ENCODE results near the gene PRDM7.

PRDM7 gene

DNA sequence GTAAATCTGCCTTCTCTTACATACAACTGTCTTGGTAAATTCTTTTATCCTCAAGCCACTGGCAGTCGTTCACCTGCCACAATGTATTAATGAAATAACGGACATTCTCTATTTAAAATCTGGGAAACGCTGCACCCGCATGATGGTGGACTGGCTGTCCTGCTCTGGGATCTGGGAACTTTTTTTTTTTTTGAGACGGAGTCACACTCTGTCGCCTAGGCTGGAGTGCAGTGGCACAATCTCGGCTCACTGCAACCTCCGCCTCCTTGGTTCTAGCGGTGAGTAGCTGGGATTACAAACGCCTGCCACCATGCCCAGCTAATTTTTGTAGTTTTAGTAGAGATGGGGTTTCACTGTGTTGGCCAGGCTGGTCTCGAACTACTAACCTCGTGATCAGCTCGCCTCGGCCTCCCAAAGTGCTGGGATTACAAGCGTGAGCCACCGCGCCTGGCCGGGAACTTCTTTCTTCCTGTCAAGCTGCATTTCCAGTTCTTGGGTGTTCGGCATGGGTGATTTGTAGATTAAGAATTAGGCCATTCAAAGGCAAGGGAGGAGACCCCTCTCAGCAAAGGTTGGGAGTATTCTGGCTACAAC lies 28.3 kb downstream of the PRDM7 start:
- TF ChIP-seq, protein P1, sequence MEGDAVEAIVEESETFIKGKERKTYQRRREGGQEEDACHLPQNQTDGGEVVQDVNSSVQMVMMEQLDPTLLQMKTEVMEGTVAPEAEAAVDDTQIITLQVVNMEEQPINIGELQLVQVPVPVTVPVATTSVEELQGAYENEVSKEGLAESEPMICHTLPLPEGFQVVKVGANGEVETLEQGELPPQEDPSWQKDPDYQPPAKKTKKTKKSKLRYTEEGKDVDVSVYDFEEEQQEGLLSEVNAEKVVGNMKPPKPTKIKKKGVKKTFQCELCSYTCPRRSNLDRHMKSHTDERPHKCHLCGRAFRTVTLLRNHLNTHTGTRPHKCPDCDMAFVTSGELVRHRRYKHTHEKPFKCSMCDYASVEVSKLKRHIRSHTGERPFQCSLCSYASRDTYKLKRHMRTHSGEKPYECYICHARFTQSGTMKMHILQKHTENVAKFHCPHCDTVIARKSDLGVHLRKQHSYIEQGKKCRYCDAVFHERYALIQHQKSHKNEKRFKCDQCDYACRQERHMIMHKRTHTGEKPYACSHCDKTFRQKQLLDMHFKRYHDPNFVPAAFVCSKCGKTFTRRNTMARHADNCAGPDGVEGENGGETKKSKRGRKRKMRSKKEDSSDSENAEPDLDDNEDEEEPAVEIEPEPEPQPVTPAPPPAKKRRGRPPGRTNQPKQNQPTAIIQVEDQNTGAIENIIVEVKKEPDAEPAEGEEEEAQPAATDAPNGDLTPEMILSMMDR (conservative IDR thresholded peaks at IDR 0.05; ENCODE audit: low read length) = no peak
- DNase-seq (ENCODE audit: low read depth) = no peak
- no peak overlapping the region for H3K4me3 ChIP-seq (ENCODE audit: low read length)

DNA sequence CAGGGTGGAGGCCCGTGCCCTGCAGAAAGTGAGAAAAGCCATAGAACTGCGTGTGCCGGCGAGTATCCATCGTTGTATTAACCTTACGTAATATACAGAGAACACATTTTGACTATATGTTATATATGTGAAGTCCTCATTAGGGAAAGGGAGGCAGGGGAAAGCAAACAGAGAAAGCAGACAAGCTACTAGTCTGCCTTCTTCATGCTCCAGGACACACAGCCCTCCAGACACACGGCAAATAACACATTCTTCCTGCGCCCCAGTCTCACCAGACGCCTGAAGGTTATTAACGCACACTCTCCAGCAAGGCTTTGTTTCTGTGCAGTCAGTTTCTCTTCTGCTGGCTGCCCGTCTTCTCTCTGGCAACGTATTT lies 28.8 kb downstream of the PRDM7 start:
- no peak for DNase-seq (ENCODE audit: low read depth)

DNA sequence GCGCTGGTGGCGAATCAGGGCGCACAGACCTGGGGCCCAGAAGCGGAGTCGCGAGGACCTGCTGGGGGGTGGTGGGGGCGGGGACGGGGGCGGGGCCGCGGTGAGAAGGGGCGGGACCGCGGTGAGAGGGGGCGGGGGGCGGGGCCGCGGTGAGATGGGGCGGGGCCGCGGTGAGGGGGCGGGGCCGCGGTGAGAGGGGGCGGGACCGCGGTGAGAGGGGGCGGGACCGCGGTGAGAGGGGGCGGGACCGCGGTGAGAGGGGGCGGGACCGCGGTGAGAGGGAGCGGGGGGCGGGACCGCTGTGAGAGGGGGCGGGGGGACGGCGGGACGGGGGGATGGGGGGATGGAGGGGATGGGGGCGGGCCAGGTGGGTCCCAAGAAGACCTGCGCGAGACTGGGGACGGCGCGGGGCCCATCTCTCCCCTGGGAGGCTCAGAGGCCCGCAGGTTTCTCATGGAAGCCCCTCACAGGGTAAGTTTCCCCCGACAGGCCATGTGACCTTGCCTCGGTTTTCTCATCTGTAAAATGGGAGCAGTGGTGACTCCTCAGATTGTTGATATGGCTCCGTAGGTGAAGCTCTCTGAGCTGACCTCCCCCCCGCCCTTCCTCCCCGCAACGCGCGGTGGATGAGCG lies 29.3 kb downstream of the PRDM7 start:
- no peak for DNase-seq (ENCODE audit: low read depth)
- H3K4me3 ChIP-seq (ENCODE audit: low read length) = peak overlapping the region; percentile 41
- TF ChIP-seq, protein P1 (conservative IDR thresholded peaks at IDR 0.05; ENCODE audit: low read length) = no peak

More for the DNA sequence above, 28.8 kb downstream of the PRDM7 start:
- no peak overlapping the region for H3K4me3 ChIP-seq (ENCODE audit: low read length)
- TF ChIP-seq, protein P1 (conservative IDR thresholded peaks at IDR 0.05; ENCODE audit: low read length) = no peak

DNA sequence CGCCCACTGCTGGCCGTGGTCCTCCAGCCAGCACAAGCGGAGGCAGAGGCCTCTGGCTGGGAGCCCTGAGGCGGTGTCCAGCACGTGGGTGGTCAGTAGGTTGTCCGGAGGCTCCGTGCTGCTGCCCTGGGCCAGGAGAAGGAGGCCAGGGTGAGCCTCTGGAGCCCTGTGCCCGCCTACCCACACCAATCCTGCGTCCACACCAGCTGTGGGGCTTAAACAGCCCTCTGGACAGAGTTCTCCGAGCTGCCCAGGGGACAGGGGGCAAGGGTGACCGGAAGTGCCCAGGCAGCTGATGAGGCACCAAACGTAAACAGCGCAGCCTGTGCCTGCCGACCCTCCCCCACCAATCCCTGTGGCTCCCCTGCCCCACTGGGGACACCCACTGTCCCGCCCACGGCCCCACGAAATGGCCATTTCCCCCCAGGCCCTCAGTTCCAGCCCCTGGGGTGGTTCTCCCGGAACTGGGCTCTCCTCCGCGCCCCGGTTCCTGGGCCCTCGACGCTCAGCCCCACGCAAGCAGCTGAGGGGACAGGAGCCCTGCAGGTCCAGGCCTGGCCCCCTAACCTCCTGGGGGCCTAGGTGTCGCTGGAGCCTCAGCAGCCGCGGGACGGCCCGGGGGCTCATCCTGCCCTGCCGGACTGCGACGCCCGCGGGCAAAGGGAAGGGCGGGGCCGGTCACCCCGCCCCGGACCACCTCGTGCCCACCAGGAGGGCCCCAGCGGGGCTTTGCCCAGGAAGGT lies 30.0 kb downstream of the PRDM7 start:
- TF ChIP-seq, protein P1 (conservative IDR thresholded peaks at IDR 0.05; ENCODE audit: low read length) = no peak
- DNase-seq (ENCODE audit: low read depth) = peak; percentile 34
- H3K4me3 ChIP-seq (ENCODE audit: low read length) = peak overlapping the region; percentile 41

DNA sequence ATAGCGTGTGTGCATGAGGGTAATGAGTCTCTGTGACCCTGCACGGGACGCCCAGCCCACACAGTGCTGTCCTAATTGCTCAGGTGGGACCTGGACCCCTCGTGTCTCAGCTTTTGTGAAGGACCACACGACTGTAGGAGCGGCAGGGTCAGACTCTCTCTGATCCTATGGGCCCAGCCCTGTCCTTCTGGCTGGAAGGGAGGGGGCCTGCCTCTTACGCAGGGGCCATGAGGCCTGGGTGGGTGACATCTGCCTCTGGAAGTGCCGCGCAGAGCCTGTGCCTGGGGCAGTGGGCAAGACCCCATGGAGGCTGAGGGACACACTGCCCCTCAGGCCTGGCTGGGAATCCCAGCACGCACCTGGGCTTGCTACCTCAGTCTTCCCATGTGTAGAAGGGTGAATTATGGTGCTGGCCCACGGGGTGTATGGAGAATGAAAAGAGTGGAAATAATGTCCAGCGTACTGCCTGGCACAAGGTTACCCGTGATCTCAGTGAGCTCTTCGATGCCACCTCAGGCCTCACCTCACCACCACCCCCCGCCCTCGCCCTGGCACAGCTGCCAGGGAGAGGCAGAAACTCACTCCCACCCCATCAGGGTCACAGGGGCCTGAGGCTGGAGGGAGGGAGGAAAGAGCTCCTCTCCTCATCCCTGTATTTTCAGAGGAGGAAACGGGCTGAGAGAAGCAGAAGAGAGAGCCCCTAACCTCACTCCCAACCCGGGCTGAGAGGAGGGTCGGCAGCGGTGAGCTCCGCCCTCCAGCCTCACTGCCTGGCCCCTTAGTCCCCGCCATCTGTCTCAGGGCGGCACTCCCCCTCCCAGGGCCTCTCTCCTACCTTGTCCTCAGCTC lies 30.8 kb downstream of the PRDM7 start:
- no peak for DNase-seq (ENCODE audit: low read depth)
- TF ChIP-seq, protein P1 (conservative IDR thresholded peaks at IDR 0.05; ENCODE audit: low read length) = no peak
- H3K4me3 ChIP-seq (ENCODE audit: low read length) = peak overlapping the region; percentile 41

DNA sequence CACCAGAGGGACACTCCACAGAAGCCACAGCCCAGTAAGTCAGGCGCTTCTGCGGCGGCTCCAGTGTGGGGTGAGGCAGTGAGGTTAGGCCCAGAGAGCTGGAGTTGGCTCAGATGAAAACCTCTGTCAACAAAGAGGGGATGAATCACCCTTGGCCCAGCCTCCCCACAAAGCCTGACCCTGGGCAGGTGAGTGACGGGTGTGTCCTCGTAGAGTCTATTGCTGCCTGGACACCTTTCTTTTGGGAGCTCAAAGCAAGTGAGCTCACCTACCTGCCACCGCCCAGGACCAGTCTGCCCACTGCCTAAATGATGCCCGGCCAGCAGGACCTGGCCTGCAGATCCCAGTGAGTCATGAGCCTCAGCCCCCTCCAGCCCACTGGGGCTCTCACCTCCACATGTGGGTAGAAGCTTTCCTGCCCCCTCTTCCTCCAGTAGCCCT lies 33.0 kb downstream of the PRDM7 start:
- no peak for DNase-seq (ENCODE audit: low read depth)
- no peak overlapping the region for H3K4me3 ChIP-seq (ENCODE audit: low read length)
- TF ChIP-seq, protein P1 (conservative IDR thresholded peaks at IDR 0.05; ENCODE audit: low read length) = no peak
